Spleen (tissue), 11 donors: Measurements from ENCODE around the gene PITPNC1. TPM values are rescaled to one million over a fixed set of nuclear protein-coding genes. Genes with fewer than 3 reads are reported as not detected.
"Not testable (repeated sequence)": the region's sequence is repeated elsewhere in the genome, so short reads cannot be mapped to it uniquely, and the experiment has no call there.

Source experiments
- DNase-seq: peaks from one replicate; pipeline ENCODE4 v3.0.0-alpha.2; 2020
- H3K27ac ChIP-seq, 8 donors: fragments of 200-600 bp; sonication (generic) in 7 of 8; 1 replicate in 4 of 8; 2 replicates in 4 of 8; pipeline versions ENCODE4 v1.5.0 to v1.8.0; 2016 to 2021; ENCODE audit warnings: inconsistent platforms in 4 of 8, mild to moderate bottlenecking in 4 of 8, moderate library complexity in 1 of 8
- H3K27me3 ChIP-seq, 7 donors: fragments of 200-600 bp; sonication (generic) in 6 of 7; replicated peaks in 1 of 7; 1 replicate in 4 of 7; 2 replicates in 3 of 7; pipeline versions ENCODE4 v1.5.0 to v1.8.0; 2016 to 2021; ENCODE audit warnings: inconsistent platforms in 3 of 7, mild to moderate bottlenecking in 1 of 7
- H3K36me3 ChIP-seq, 6 donors: fragments of 200-600 bp; sonication (generic) in 5 of 6; 1 replicate in 4 of 6; 2 replicates in 2 of 6; pipeline versions ENCODE4 v1.5.0 to v1.8.0; 2016 to 2021; ENCODE audit warnings: inconsistent platforms in 2 of 6
- H3K4me1 ChIP-seq, 6 donors: fragments of 200-600 bp; sonication (generic) in 5 of 6; 1 replicate in 3 of 6; 2 replicates in 3 of 6; pipeline versions ENCODE4 v1.5.0 to v1.8.0; 2016 to 2021; ENCODE audit warnings: inconsistent platforms in 3 of 6
- H3K4me3 ChIP-seq, 8 donors: fragments of 200-600 bp; sonication (generic) in 7 of 8; 1 replicate in 4 of 8; 2 replicates in 4 of 8; pipeline versions ENCODE4 v1.5.0 to v1.8.0; 2016 to 2021; ENCODE audit warnings: inconsistent platforms in 4 of 8, mild to moderate bottlenecking in 4 of 8, moderate library complexity in 2 of 8
- H3K9me3 ChIP-seq, 8 donors: fragments of 200-600 bp; sonication (generic) in 7 of 8; 1 replicate in 4 of 8; 2 replicates in 4 of 8; pipeline versions ENCODE4 v1.5.0 to v1.8.0; 2016 to 2021; ENCODE audit warnings: inconsistent platforms in 4 of 8
- POLR2A ChIP-seq, 3 donors: fragments of 450-650 bp; IDR thresholded peaks; one replicate each; pipeline ENCODE4 v1.5.1; 2017; ENCODE audit warnings: antibody characterized with exemption in 3 of 3, mild to moderate bottlenecking in 1 of 3
- POLR2AphosphoS5 ChIP-seq, 3 donors: sonication (generic); formaldehyde crosslinking; IDR thresholded peaks; one replicate each; pipeline ENCODE4 v1.5.1; 2017; ENCODE audit warnings: antibody characterized with exemption in 3 of 3
- WGBS, 5 donors: extraction: QIAGEN DNeasy Blood & Tissue Kit in 3 of 5; methylation state at CpG; one replicate each; pipeline versions ENCODE4 v1.1.5 to v1.1.7; 2013 to 2018; 5-methylcytosine and 5-hydroxymethylcytosine counted together
- intact Hi-C: fragments of 100-400 bp; cut with DNase I; formaldehyde crosslinking; loops from one replicate; pipeline ENCODE4 v1.15.0; 2023; ENCODE audit warnings: low total_unique reads
- polyA plus RNA-seq, 3 donors: library from polyadenylated mRNA; stranded (reverse); fragments of 200-250 nt; gene quantifications; one replicate each; pipeline ENCODE4 v1.2.1, GENCODE V29; 2013
- total RNA-seq, 7 donors: library from RNA; depleted of rRNA in 3 of 7; stranded (reverse); fragments of >200 nt in 3 of 7; fragmentation: NEBNext Ultra II Directional in 4 of 7; extraction: Animal tissue kit (Norgen Biotek cat#: 25700) in 4 of 7; gene quantifications; one replicate each; pipeline versions ENCODE4 v1.1.0 to v1.2.1, GENCODE V29; 2016 to 2021
- TF ChIP-seq, protein P1 (sequence below), 11 experiments: fragments of 200-600 bp in 7 of 11; fragments of 450-650 bp in 4 of 11; sonication (generic) in 4 of 11; IDR thresholded peaks in 8 of 11; conservative IDR thresholded peaks in 3 of 11; 1 replicate in 7 of 11; 2 replicates in 4 of 11; pipeline versions ENCODE4 v1.4.0 to v1.8.0; 2016 to 2021; ENCODE audit warnings: antibody characterized with exemption in 11 of 11, inconsistent platforms in 4 of 11, mild to moderate bottlenecking in 1 of 11
- donor health status: healthy with polysubstance abuse.
- donor health status: DM: no; HTN: no; CAD: no; lungs with moderate emphysema.
- donor health status: DM: no; HTN: no; CAD: no.
- donor health status: Bipolar disorder and iron deficiency.
- donor health status: healthy.
- donor health status: DM: no; HTN: no; CAD: no.
- donor health status: DM: yes; HTN: yes; CAD: no.

Gene PITPNC1
- total and polyA plus RNA-seq, 10 donors: 5.8 to 33.8 (median 18.8) TPM

DNA sequence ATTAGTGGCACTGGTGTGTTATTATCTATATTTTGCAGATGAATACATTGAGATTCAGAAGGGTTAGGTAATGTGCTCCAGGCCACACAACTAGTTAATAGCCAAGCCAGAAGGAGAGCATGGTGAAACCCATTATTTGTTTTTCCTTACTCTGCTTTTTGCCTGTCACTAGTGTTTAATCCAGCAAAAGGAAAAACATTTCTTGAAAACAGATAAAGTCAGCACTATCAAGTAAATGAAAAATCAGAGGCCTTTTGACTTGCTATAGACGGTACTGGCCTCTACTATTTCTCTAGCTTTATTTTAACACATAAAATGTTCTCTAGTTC, 4.8 kb downstream of the PITPNC1 start:
- 77 to 84% (median 80%) methylated on average over 1 of the region's 1 CpG for WGBS, 5 donors
- no peak for DNase-seq
- Histone ChIP-seq H3K27me3 (no peaks in the 10 kb centered on the region), H3K4me3 (no peak overlapping the region), H3K9me3 (peaks cover 0 to 5% (median 0%) of the 10 kb centered on the region in 8 donors), H3K27ac (peak overlapping the region in 1 of 8 donors; percentile 22), H3K36me3 (peaks cover 0 to 12% (median 0%) of the 10 kb centered on the region in 6 donors), H3K4me1 (peaks cover under 1 to 71% (median 17%) of the 10 kb centered on the region in 6 donors)
- TF ChIP-seq POLR2AphosphoS5 (IDR thresholded peaks at IDR 0.05): no peak
- TF ChIP-seq, protein P1, sequence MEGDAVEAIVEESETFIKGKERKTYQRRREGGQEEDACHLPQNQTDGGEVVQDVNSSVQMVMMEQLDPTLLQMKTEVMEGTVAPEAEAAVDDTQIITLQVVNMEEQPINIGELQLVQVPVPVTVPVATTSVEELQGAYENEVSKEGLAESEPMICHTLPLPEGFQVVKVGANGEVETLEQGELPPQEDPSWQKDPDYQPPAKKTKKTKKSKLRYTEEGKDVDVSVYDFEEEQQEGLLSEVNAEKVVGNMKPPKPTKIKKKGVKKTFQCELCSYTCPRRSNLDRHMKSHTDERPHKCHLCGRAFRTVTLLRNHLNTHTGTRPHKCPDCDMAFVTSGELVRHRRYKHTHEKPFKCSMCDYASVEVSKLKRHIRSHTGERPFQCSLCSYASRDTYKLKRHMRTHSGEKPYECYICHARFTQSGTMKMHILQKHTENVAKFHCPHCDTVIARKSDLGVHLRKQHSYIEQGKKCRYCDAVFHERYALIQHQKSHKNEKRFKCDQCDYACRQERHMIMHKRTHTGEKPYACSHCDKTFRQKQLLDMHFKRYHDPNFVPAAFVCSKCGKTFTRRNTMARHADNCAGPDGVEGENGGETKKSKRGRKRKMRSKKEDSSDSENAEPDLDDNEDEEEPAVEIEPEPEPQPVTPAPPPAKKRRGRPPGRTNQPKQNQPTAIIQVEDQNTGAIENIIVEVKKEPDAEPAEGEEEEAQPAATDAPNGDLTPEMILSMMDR (IDR thresholded peaks at IDR 0.05 in 8 of 11, conservative IDR thresholded peaks at IDR 0.05 in 3 of 11): no peak
- TF ChIP-seq POLR2A (IDR thresholded peaks at IDR 0.05): no peak
- intact Hi-C loops: no loop called here

DNA sequence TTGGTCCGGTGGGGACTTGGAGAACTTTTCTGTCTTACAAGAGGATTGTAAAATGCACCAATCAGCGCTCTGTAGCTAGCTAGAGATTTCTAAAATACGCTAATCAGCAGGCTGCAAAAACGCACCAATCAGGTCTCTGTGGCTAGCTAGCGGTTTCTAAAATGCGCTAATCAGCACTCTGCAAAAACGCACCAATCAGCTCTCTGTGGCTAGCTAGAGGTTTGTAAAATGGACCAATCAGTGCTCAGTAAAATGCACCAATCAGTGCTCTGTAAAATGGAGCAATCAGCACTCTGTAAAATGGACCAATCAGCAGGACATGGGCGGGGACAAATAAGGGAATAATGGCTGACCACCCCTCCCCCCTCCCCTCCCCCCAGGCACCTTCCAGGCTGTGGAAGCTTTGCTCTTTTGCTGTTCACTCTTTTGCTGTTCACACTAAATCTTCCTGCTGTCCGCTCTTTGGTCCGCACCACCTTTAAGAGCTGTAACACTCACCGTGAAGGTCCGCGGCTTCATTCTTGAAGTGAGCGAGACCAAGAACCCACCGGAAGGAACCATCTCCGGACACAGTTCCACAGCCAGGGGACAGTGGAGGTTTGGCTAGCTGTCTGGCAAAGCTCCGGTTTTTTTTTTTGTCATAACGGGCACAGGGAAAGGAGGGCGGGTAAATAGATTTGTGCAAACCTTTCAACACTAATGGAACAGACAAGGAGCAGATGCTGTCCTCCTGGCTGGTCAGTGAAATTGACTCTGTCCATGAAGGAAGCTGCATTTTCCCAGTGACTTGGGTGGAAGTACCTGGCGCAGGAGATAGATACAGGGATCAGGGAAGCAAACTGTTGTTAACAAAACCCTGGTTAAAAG, 8.3 kb downstream of the PITPNC1 start:
- no peaks in the 10 kb centered on the region for H3K27me3 ChIP-seq
- H3K4me3 ChIP-seq: no peak overlapping the region
- peaks cover 0 to 79% (median 9%) of the 10 kb centered on the region in 6 donors for H3K4me1 ChIP-seq
- H3K27ac ChIP-seq: no peak overlapping the region
- intact Hi-C loops: no loop called here
- H3K9me3 ChIP-seq: peaks cover 0 to 5% (median 0%) of the 10 kb centered on the region in 8 donors
- TF ChIP-seq, protein P1 (IDR thresholded peaks at IDR 0.05 in 8 of 11, conservative IDR thresholded peaks at IDR 0.05 in 3 of 11): no peak
- TF ChIP-seq POLR2A (IDR thresholded peaks at IDR 0.05): no peak
- no peak for TF ChIP-seq POLR2AphosphoS5 (IDR thresholded peaks at IDR 0.05)
- WGBS, 5 donors: 95 to 97% (median 95%) methylated on average over 20 of the region's 20 CpGs
- H3K36me3 ChIP-seq: peaks cover 0 to 12% (median 0%) of the 10 kb centered on the region in 6 donors
- no peak for DNase-seq

DNA sequence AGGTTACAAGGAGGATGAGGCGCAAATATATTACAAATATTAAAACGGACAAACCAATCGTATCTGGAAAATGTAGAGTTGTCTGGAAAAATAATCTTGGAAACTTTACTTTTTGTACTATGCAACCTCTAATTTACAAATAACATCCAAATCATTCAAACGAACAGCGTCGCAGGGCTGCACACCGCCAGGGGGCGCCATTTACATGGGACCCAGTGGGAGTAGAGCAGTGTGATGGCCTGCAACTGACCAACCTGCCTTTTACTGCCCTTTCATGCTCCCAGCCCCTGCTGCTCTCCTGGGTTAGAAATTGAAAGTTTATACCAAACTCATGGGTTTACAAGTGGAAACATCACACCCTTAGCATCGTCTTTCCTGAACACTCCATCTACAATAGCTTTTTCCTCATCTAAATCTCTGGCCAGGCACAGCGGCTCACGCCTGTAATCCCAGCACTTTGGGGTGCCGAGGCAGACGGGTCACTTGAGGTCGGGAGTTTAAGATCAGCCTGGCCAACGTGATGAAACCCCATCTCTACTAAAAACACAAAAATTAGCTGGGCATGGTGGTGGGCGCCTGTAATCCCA, 10.0 kb downstream of the PITPNC1 start:
- H3K4me1 ChIP-seq: peaks cover 0 to 82% (median 14%) of the 10 kb centered on the region in 6 donors
- peak overlapping the region in 4 of 8 donors; percentile 0 to 36 (median 10) for H3K27ac ChIP-seq
- DNase-seq: peak; percentile 82
- no peaks in the 10 kb centered on the region for H3K27me3 ChIP-seq
- H3K4me3 ChIP-seq: no peak overlapping the region
- no peak for TF ChIP-seq POLR2A (IDR thresholded peaks at IDR 0.05)
- no peak for TF ChIP-seq POLR2AphosphoS5 (IDR thresholded peaks at IDR 0.05)
- TF ChIP-seq, protein P1 (IDR thresholded peaks at IDR 0.05 in 8 of 11, conservative IDR thresholded peaks at IDR 0.05 in 3 of 11): peak in 8 of 11 experiments; percentile 34 to 72 (median 56)
- peaks cover 0 to 5% (median 0%) of the 10 kb centered on the region in 8 donors for H3K9me3 ChIP-seq
- intact Hi-C loops: no loop called here
- WGBS, 5 donors: 72 to 76% (median 74%) methylated on average over 16 of the region's 16 CpGs
- peaks cover 0 to 12% (median 0%) of the 10 kb centered on the region in 6 donors for H3K36me3 ChIP-seq

DNA sequence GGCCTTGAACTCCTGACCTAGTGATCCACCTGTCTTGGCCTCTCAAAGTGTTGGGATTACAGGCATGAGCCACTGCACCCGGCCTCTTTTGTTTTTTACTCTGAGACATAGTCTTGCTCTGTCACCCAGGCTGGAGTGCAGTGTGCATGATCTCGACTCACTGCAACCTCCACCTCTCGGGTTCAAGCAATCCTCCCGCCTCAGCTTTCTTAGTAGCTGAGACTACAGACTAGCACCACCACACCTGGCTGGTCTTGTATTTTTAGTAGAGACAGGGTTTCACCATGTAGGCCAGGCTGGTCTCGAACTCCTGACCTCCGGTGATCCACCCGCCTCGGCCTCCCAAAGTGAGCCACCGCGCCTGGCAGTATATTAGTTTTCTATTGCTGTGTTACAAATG, 11.5 kb downstream of the PITPNC1 start:
- H3K36me3 ChIP-seq, H3K4me3 ChIP-seq, H3K9me3 ChIP-seq, DNase-seq, intact Hi-C loops, H3K27me3 ChIP-seq: not testable (repeated sequence)
- Histone ChIP-seq H3K27ac (peak overlapping the region in 3 of 8 donors; percentile 74 to 82 (median 74)), H3K4me1 (peaks cover 0 to 83% (median 17%) of the 10 kb centered on the region in 6 donors)
- WGBS, 5 donors: 93 to 97% (median 96%) methylated on average over 10 of the region's 10 CpGs
